GM19238 (cell line): ENCODE results near the gene ENG.
"Not testable (repeated sequence)": the region's sequence is repeated elsewhere in the genome, so short reads cannot be mapped to it uniquely, and the experiment has no call there.

Experiments used
- DNase-seq: peaks from one replicate; pipeline ENCODE4 v3.0.0; 2011; ENCODE audit warnings: low spot score; ENCODE audit not compliant: insufficient read length

ENG gene

DNA sequence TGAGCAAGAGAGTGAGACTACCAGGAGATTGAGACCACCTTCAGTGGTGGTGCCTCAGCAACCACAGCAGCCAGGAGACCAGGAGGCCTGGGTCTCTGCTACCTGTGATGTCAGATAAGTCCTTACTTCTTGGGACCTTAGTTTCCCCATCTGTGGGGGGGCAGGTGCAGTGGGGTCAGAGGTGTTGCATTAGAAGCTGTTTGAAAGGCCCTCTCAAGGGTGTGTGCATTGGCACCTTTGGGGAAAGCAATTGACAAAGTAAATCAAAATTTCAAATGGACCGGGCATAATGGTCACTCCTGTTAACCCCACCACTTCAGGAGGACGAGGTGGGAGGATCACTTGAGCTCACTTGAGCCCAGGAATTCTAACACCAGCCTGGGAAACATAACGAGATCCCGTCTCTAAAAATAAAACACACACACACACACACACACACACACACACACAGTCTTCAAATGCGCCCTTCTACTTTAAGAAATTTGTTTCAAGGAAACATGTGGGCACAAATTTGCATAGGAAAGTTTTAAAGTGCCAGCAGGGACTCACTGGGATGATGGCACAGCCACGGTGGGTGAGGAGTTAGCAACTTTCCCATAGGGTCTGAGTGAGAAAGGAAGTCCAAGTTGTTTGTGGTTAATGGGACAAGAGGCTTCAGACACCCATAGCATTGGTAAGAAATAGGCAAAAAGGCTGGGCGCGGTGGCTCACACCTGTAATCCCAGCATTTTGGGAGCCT is 24.4 kb upstream of the ENG start:
- DNase-seq = no peak

GRCh38 chr9:127878001-127878651 is 23.7 kb upstream of the ENG start:
- DNase-seq = no peak

DNA sequence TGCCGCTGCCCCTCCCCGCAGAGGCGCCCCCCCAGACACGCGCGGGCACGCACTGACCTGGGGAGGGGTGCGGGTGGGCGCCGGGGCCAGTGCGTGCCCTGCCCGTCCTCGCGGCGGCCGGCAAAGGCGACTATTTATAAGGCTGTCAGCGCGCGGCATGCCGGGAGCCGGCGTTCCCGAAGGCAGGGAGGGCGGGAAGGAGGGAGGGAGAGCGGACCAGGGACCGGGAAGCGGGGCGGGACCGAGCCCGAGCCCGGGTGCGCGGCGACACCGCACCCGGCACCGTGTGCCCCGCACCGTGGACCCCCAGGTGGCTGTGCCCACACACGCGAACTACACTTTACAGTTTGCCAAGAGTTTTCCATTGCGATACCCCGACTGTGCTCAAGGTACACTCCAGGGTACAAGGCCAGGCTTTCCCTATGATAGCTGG is 23.1 kb upstream of the ENG start, which contains the start of gene AK1:
Gene AK1, minus strand, starts transcription at position 110 of the 433 bp plus-strand sequence. CDS start 3,058 bp downstream, outside the sequence.
- DNase-seq = no peak

GRCh38 chr9:127876764-127877562 is 22.5 kb upstream of the ENG start:
- no peak for DNase-seq

GRCh38 chr9:127876026-127876763 is 21.7 kb upstream of the ENG start:
- no peak for DNase-seq

- DNase-seq = no peak
Observed at GRCh38 chr9:127875306-127875966, 21.0 kb upstream of the ENG start.

- DNase-seq = no peak
Observed at GRCh38 chr9:127874301-127875221, 20.1 kb upstream of the ENG start.

DNA sequence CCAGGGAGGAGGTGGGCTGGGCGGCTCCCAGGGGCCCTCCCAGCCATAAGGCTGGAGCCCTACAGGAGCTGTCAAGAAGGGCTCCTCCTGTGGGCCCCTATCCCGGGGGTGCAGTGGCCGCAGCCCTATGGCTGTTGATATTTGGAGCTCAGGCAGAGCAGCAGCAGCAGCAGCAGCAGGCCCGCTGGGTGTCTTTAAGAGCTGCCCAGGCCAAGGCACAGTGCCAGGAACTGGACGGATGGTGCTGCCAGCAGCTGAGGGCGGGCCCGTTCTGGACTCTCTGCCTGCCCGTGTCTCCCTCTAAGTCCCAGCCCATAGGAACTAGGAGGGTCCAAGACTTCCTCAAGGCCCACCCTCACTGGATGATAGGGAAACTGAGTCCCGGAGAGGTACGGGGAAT is 19.4 kb upstream of the ENG start:
- no peak for DNase-seq

DNA sequence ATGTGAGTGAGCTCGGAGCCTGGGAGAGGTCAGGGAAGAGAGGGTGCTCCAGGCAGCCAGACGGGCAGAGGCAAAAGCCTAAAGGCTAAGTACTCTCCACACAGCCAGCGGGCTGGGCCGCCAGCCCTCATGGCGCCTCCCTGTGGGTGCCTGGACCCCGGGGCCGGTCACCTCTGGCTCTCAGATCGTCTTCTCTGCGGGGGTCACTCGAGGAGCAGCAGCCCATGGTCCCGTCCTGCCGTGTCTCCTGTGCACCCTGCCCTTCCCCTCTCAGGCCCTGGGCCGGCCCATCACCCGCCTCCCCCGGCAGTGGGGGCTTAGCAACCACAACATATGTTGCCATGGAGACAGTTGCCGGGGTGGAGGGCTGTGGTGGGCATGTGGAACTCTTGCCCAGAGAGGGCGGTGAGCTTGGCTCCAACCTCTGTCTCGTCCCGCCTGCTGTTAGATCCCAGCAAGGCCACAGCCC is 18.8 kb upstream of the ENG start:
- no peak for DNase-seq

DNA sequence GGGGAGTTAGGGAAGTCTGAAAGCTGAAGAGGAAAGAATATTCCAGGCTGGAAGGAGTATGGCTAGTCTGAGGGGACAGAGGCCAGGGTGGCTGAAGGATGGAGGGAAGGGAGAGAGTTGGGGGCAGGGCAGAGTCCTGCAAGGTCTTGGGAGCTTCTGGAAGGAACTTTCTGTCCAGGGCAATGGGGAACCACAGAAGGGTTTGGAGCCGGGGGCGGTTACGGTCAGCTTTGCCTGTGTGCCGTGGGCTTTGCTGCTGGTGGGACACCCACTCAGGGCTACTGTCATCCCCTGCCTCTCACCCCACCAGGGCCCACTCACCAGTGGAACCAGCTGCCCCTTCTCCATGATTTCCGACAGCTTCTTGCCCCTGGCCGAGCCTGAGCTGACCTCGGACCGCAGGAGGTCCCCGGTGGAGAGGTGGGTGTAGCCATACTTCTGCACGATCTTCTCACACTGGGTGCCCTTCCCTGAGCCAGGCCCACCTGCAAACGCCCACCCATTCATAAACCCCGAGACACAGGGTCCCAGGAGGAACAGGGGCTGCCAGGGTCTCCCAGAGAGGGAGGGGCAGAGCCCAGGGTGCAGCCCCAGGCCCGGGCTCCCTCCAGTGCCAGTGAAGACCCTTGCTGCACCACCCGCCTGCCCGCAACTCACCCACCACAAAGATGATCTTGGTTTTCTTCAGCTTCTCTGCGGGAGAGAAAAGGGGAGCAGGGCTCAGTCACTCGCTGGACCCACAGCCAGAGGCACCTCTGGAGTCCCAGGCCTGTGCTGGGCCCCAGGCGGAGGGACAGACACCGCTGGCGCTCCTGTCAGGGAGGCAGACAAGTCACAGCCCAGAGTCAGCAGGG is 18.1 kb upstream of the ENG start:
- DNase-seq = no peak

- DNase-seq = no peak
Observed at GRCh38 chr9:127871531-127871930, 17.1 kb upstream of the ENG start.

DNA sequence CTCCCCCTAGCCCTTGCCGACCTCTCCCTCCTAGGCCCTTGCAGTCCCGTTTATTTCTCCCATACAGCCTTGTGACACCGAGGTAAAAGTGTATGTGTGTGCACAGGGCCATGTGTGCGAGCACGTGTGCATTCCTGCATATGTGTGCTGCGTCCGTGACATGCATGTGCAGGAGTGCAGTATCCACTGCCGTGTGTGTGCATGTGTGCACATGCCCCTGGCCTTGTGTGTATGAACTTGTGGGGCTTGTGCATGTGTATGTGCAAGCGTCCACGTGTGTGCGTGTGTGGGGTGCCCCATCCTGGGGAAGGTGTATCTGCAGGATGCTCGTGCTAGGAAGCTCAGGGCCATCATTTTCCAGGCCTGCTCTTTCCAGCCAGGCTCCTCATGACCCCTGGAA is 16.4 kb upstream of the ENG start:
- DNase-seq = no peak

DNA sequence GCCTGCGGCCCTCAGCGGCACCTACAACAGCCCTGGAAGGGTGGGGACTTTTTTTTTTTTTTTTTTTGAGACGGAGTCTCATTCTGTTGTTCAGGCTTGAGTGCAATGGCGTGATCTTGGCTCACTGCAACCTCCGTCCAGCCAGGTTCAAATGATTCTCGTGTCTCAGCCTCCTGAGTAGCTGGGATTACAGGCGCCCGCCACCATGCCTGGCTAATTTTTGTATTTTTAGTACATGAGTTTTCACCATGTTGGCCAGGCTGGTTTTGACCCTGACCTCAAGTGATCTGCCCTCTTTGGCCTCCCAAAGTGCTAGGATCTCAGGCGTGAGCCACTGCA is 15.7 kb upstream of the ENG start:
- not testable (repeated sequence) for DNase-seq

- peak; percentile 97 for DNase-seq
Observed at GRCh38 chr9:127869310-127870152, 15.1 kb upstream of the ENG start.

DNA sequence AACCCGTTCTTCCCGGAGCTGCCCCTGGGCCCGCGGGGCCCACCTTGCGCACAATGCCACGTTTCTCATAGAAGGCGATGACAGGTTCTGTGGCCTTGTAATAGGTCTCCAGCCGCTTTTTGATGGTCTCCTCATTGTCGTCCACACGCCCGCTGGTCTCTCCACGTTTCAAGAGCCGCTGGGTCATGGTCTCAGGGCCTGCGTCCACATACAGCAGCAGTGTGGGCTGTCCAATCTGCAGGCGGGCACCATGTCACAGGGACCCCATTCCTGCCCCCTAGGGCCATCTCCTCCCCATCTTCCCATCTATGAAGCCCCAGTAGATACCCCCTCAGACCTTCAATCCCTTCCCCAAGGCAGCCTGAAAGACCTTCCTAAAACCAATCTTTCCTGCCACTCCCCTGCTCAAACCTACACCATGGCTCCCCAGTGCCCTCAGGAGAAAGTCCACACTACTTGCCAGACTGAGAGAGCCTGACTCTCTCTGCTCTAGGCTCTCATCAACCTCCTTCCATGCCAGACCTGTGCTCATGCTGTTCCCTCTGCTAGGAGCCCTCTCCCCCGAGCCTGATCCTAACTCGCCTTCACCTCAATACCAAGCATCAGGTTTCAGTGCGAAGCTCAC is 13.9 kb upstream of the ENG start:
- DNase-seq = no peak

- no peak for DNase-seq
Observed at GRCh38 chr9:127867356-127868277, 13.2 kb upstream of the ENG start.
